ENCODE data around the gene LRRC34.

Gene LRRC34

GRCh38 chr3:169836078-169836941 is 23.6 kb upstream of the LRRC34 start:
- no peak for DNase-seq (ENCODE audit: low read depth)
- no peak overlapping the region for H3K4me3 ChIP-seq (ENCODE audit: low read length)
- TF ChIP-seq CTCF (IDR thresholded peaks at IDR 0.05; ENCODE audit: insufficient read depth, low read depth, low read length, missing control alignments) = no peak

DNA sequence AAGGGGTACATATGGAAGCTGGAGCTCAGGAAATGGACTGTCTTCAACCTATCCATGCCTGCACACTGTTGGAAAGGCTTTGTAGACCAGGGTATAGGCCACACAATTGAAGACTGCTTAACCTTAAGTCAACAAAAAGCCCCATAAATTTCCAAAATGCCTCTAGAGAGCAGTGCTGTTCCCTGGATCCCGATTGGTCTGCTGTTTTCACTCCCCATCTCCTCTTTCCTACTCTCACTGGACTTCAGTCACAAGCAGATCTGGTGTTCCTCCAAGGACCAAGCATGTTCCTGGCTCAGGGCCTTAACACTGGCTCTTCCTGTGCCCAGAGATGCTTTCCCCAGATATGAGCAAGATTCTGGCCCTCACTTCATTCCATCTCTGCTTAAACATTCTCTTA is 22.8 kb upstream of the LRRC34 start:
- H3K4me3 ChIP-seq (ENCODE audit: low read length) = no peak overlapping the region
- no peak for DNase-seq (ENCODE audit: low read depth)
- TF ChIP-seq CTCF (IDR thresholded peaks at IDR 0.05; ENCODE audit: insufficient read depth, low read depth, low read length, missing control alignments) = no peak

GRCh38 chr3:169827712-169828111 is 15.0 kb upstream of the LRRC34 start:
- H3K4me3 ChIP-seq (ENCODE audit: low read length) = no peak overlapping the region
- TF ChIP-seq CTCF (IDR thresholded peaks at IDR 0.05; ENCODE audit: insufficient read depth, low read depth, low read length, missing control alignments) = no peak
- no peak for DNase-seq (ENCODE audit: low read depth)

GRCh38 chr3:169825316-169825715 is 12.6 kb upstream of the LRRC34 start:
- DNase-seq (ENCODE audit: low read depth) = no peak
- H3K4me3 ChIP-seq (ENCODE audit: low read length) = no peak overlapping the region
- TF ChIP-seq CTCF (IDR thresholded peaks at IDR 0.05; ENCODE audit: insufficient read depth, low read depth, low read length, missing control alignments) = no peak

DNA sequence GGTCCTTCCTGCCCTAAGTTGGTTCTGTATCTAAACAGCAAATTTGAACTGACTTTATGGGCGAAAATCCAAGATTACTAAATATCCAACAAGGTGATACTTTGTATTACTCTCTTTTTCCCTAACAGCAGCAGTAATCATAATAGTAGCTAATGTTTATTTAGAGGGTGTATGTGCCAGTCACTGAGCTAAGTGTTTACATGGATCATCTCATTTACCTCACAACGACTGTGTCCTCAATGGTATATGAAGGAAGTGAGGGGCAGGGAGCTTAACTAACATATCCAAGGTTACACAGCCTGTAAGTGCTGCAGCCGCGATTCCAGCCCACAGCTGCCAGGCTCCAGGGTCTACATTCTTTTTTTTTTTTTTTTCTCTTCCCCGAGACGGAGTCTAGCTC is 10.3 kb upstream of the LRRC34 start:
- H3K4me3 ChIP-seq (ENCODE audit: low read length) = no peak overlapping the region
- DNase-seq (ENCODE audit: low read depth) = no peak
- TF ChIP-seq CTCF (IDR thresholded peaks at IDR 0.05; ENCODE audit: insufficient read depth, low read depth, low read length, missing control alignments) = no peak

DNA sequence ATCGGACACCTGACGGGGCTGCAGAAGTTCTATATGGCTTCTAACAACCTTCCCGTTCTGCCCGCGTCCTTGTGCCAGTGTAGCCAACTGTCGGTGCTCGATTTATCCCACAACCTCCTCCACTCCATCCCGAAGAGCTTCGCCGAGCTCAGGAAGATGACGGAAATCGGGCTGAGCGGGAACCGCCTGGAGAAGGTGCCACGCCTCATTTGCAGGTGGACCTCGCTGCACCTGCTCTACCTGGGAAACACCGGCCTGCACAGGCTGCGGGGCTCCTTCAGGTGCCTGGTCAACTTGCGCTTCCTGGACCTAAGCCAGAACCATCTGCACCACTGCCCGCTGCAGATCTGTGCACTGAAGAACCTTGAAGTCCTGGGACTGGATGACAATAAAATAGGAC is 9.8 kb upstream of the LRRC34 start:
- no peak for TF ChIP-seq CTCF (IDR thresholded peaks at IDR 0.05; ENCODE audit: insufficient read depth, low read depth, low read length, missing control alignments)
- H3K4me3 ChIP-seq (ENCODE audit: low read length) = no peak overlapping the region
- DNase-seq (ENCODE audit: low read depth) = no peak

DNA sequence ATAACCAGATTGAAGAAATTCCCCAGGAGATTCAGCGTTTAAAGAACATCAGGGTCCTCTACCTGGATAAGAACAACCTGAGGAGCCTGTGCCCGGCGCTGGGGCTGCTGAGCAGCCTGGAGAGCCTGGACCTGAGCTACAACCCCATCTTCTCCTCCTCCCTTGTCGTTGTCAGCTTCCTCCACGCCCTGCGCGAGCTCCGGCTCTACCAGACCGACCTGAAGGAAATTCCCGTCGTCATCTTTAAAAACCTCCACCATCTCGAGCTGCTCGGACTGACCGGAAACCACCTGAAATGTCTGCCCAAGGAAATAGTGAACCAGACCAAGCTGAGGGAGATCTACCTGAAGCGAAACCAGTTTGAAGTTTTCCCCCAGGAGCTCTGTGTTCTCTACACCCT is 9.4 kb upstream of the LRRC34 start:
- no peak overlapping the region for H3K4me3 ChIP-seq (ENCODE audit: low read length)
- DNase-seq (ENCODE audit: low read depth) = no peak
- TF ChIP-seq CTCF (IDR thresholded peaks at IDR 0.05; ENCODE audit: insufficient read depth, low read depth, low read length, missing control alignments) = no peak

Data from epithelial cell of esophagus (primary cell).